ENCODE measurements around the gene HS6ST2.

The HS6ST2 gene

GRCh38 chrX:132958091-132958703 is at the start of gene HS6ST2:
HS6ST2 (minus strand) TSS chrX:132958629.
- Histone ChIP-seq H3K27ac (no peak within 1 kb of the TSS), H3K36me3 (no peaks in the 10 kb centered on the region), H3K4me1 (ENCODE audit: control insufficient read depth in 1 of 2, insufficient read depth in 1 of 2, low read depth in 1 of 2, low read length in 1 of 2) (no peaks in the 10 kb centered on the region), H3K9me3 (no peaks in the 10 kb centered on the region), H3K4me3 (ENCODE audit: low read depth in 1 of 2, low read length in 1 of 2) (no peak within 1 kb of the TSS), H3K27me3 (peaks cover 70% of the 10 kb centered on the region)
- TF ChIP-seq CTCF (IDR thresholded peaks at IDR 0.05), result no peak

GRCh38 chrX:133007458-133007857 is 49.0 kb upstream of the HS6ST2 start:
- Histone ChIP-seq H3K27me3 (no peaks in the 10 kb centered on the region), H3K36me3 (no peaks in the 10 kb centered on the region)

GRCh38 chrX:133005616-133006015 is 47.2 kb upstream of the HS6ST2 start:
- Histone ChIP-seq H3K36me3 (no peaks in the 10 kb centered on the region), H3K27ac (no peak overlapping the region), H3K9me3 (no peaks in the 10 kb centered on the region), H3K27me3 (no peaks in the 10 kb centered on the region), H3K4me1 (ENCODE audit: control insufficient read depth in 1 of 2, insufficient read depth in 1 of 2, low read depth in 1 of 2, low read length in 1 of 2) (no peaks in the 10 kb centered on the region), H3K4me3 (ENCODE audit: low read depth in 1 of 2, low read length in 1 of 2) (no peak overlapping the region)
- TF ChIP-seq CTCF (IDR thresholded peaks at IDR 0.05), result no peak

More at GRCh38 chrX:133007458-133007857, 49.0 kb upstream of the HS6ST2 start:
- H3K4me3 ChIP-seq (ENCODE audit: low read depth in 1 of 2, low read length in 1 of 2), result no peak overlapping the region
- TF ChIP-seq CTCF (IDR thresholded peaks at IDR 0.05), result no peak
- H3K27ac ChIP-seq, result no peak overlapping the region
- H3K4me1 ChIP-seq (ENCODE audit: control insufficient read depth in 1 of 2, insufficient read depth in 1 of 2, low read depth in 1 of 2, low read length in 1 of 2), result no peaks in the 10 kb centered on the region
- no peaks in the 10 kb centered on the region for H3K9me3 ChIP-seq

- H3K27me3 ChIP-seq, result no peaks in the 10 kb centered on the region
- H3K36me3 ChIP-seq, result no peaks in the 10 kb centered on the region
- no peak overlapping the region for H3K4me3 ChIP-seq (ENCODE audit: low read depth in 1 of 2, low read length in 1 of 2)
- H3K27ac ChIP-seq, result no peak overlapping the region
- no peaks in the 10 kb centered on the region for H3K9me3 ChIP-seq
- no peaks in the 10 kb centered on the region for H3K4me1 ChIP-seq (ENCODE audit: control insufficient read depth in 1 of 2, insufficient read depth in 1 of 2, low read depth in 1 of 2, low read length in 1 of 2)
- no peak for TF ChIP-seq CTCF (IDR thresholded peaks at IDR 0.05)
Observed at GRCh38 chrX:133005042-133005441, 46.6 kb upstream of the HS6ST2 start.

- no peaks in the 10 kb centered on the region for H3K4me1 ChIP-seq (ENCODE audit: control insufficient read depth in 1 of 2, insufficient read depth in 1 of 2, low read depth in 1 of 2, low read length in 1 of 2)
- H3K4me3 ChIP-seq (ENCODE audit: low read depth in 1 of 2, low read length in 1 of 2), result no peak overlapping the region
- no peak overlapping the region for H3K27ac ChIP-seq
- no peaks in the 10 kb centered on the region for H3K9me3 ChIP-seq
- TF ChIP-seq CTCF (IDR thresholded peaks at IDR 0.05), result no peak
- no peaks in the 10 kb centered on the region for H3K36me3 ChIP-seq
- H3K27me3 ChIP-seq, result no peaks in the 10 kb centered on the region
Observed at GRCh38 chrX:132999209-132999608, 40.8 kb upstream of the HS6ST2 start.
